SK-N-SH treated with all-trans-retinoic acid at 6 μM for 48 hours (cell line): Measurements from ENCODE around the gene PMCH.

ENCODE experiments used
- ATAC-seq: fragments of 200-7000 bp; cut with Tn5 transposase; 3 replicates; pipeline ENCODE4 v1.9.1; 2020; ENCODE audit warnings: mild to moderate bottlenecking, moderate library complexity
- ARNTL ChIP-seq: fragments of 450-650 bp; formaldehyde crosslinking; IDR thresholded peaks from 2 replicates; pipeline ENCODE4 v1.5.0; 2020; ENCODE audit warnings: low read depth, mild to moderate bottlenecking, moderate library complexity, borderline replicate concordance
- BACH2 ChIP-seq: fragments of 250-450 bp; sonication (Bioruptor Pico); IDR thresholded peaks from 2 replicates; pipeline ENCODE4 v1.9.0; 2021; ENCODE audit warnings: mild to moderate bottlenecking, borderline replicate concordance
- CREB5 ChIP-seq: fragments of 250-450 bp; sonication (Bioruptor Pico); IDR thresholded peaks from 2 replicates; pipeline ENCODE4 v1.5.1; 2020; ENCODE audit warnings: low read depth, mild to moderate bottlenecking, moderate library complexity
- CSDC2 ChIP-seq: fragments of 250-450 bp; sonication (Bioruptor Pico); IDR thresholded peaks from 2 replicates; pipeline ENCODE4 v1.5.0; 2020; ENCODE audit warnings: mild to moderate bottlenecking, moderate library complexity
- CSRNP3 ChIP-seq: fragments of 250-450 bp; sonication (Bioruptor Pico); IDR thresholded peaks from 2 replicates; pipeline ENCODE4 v1.5.1; 2021; ENCODE audit warnings: mild to moderate bottlenecking, moderate library complexity
- ESRRG ChIP-seq: fragments of 250-450 bp; sonication (Bioruptor Pico); IDR thresholded peaks from 2 replicates; pipeline ENCODE4 v1.6.1; 2021; ENCODE audit warnings: mild to moderate bottlenecking
- GLIS3 ChIP-seq: fragments of 250-450 bp; sonication (Bioruptor Pico); IDR thresholded peaks from 2 replicates; pipeline ENCODE4 v1.5.0; 2020; ENCODE audit warnings: mild to moderate bottlenecking, moderate library complexity
- OSR1 ChIP-seq: fragments of 250-450 bp; sonication (Bioruptor Pico); IDR thresholded peaks from 2 replicates; pipeline ENCODE4 v1.8.0; 2022; ENCODE audit warnings: moderate library complexity, mild to moderate bottlenecking, inconsistent platforms
- POU6F1 ChIP-seq: fragments of 250-450 bp; sonication (Bioruptor Pico); IDR thresholded peaks from 2 replicates; pipeline ENCODE4 v1.8.0; 2021; ENCODE audit warnings: low read depth, mild to moderate bottlenecking, moderate library complexity, borderline replicate concordance
- PPARA ChIP-seq: fragments of 250-450 bp; sonication (Bioruptor Pico); IDR thresholded peaks from 2 replicates; pipeline ENCODE4 v1.5.0; 2020; ENCODE audit warnings: mild to moderate bottlenecking, borderline replicate concordance
- RARB ChIP-seq: fragments of 250-450 bp; sonication (Bioruptor Pico); IDR thresholded peaks from 2 replicates; pipeline ENCODE4 v1.8.0; 2021; ENCODE audit warnings: mild to moderate bottlenecking, moderate library complexity
- SNAI2 ChIP-seq: fragments of 250-450 bp; sonication (Bioruptor Pico); IDR thresholded peaks from 2 replicates; pipeline ENCODE4 v1.5.0; 2020; ENCODE audit warnings: mild to moderate bottlenecking, moderate library complexity
- TCF4 ChIP-seq: fragments of 250-450 bp; sonication (Bioruptor Pico); IDR thresholded peaks from 2 replicates; pipeline ENCODE4 v1.8.0; 2021; ENCODE audit warnings: mild to moderate bottlenecking, moderate library complexity, borderline replicate concordance
- TOX ChIP-seq: fragments of 250-450 bp; sonication (Bioruptor Pico); IDR thresholded peaks from 2 replicates; pipeline ENCODE4 v1.8.0; 2021; ENCODE audit warnings: mild to moderate bottlenecking, moderate library complexity, borderline replicate concordance
- TSHZ2 ChIP-seq: fragments of 250-450 bp; sonication (Bioruptor Pico); IDR thresholded peaks from 2 replicates; pipeline ENCODE4 v1.5.0; 2020; ENCODE audit warnings: mild to moderate bottlenecking, moderate library complexity
- ZNF565 ChIP-seq: fragments of 450-650 bp; formaldehyde crosslinking; conservative IDR thresholded peaks from 2 replicates; pipeline ENCODE4 v1.5.0; 2020; ENCODE audit warnings: low read depth, mild to moderate bottlenecking, moderate library complexity
- ZNF70 ChIP-seq: fragments of 450-650 bp; formaldehyde crosslinking; IDR thresholded peaks from 2 replicates; pipeline ENCODE4 v1.5.0; 2020; ENCODE audit warnings: mild to moderate bottlenecking, moderate library complexity
- ZNF8 ChIP-seq: fragments of 450-650 bp; formaldehyde crosslinking; IDR thresholded peaks from 2 replicates; pipeline ENCODE4 v1.5.0; 2020; ENCODE audit warnings: mild to moderate bottlenecking, moderate library complexity

The PMCH gene

GRCh38 chr12:102220736-102221135 lies 23.1 kb upstream of the PMCH start:
- TF ChIP-seq POU6F1 (CRISPR knock-in tag) = no peak
- no peak for TF ChIP-seq TSHZ2 (CRISPR knock-in tag)
- TF ChIP-seq BACH2 = no peak
- no peak for TF ChIP-seq ESRRG (CRISPR knock-in tag)
- no peak for TF ChIP-seq ZNF70 (CRISPR knock-in tag)
- TF ChIP-seq PPARA = no peak
- no peak for TF ChIP-seq CSDC2 (CRISPR knock-in tag)
- no peak for TF ChIP-seq SNAI2 (CRISPR knock-in tag)
- no peak for TF ChIP-seq CSRNP3 (CRISPR knock-in tag)
- TF ChIP-seq GLIS3 (CRISPR knock-in tag) = no peak
- no peak for TF ChIP-seq CREB5 (CRISPR knock-in tag)
- no peak for TF ChIP-seq TOX
- TF ChIP-seq RARB = no peak
- ATAC-seq = no peak

GRCh38 chr12:102215992-102216691 lies 18.5 kb upstream of the PMCH start:
- TF ChIP-seq BACH2 = no peak
- TF ChIP-seq ZNF565 (CRISPR knock-in tag) = no peak
- no peak for TF ChIP-seq ARNTL (CRISPR knock-in tag)
- no peak for TF ChIP-seq OSR1 (CRISPR knock-in tag)
- no peak for TF ChIP-seq GLIS3 (CRISPR knock-in tag)
- TF ChIP-seq TCF4 = no peak
- ATAC-seq = no peak

- ATAC-seq = no peak
- no peak for TF ChIP-seq CREB5 (CRISPR knock-in tag)
These were observed 6.4 kb upstream of the PMCH start for GRCh38 chr12:102204025-102204424.

- ATAC-seq = no peak
These were observed 4.9 kb upstream of the PMCH start for GRCh38 chr12:102202556-102202955.

More at GRCh38 chr12:102202556-102202955, 4.9 kb upstream of the PMCH start:
- TF ChIP-seq PPARA (no peak), ZNF8 (CRISPR knock-in tag) (no peak), TCF4 (no peak), CSDC2 (CRISPR knock-in tag) (no peak), BACH2 (no peak), TOX (no peak)
- TF ChIP-seq, all 23 proteins: peak for 0
